Central memory CD4-positive, alpha-beta T cell (primary cell): Measurements from ENCODE around the gene C1D.
A peak's percentile ranks its signal among the peaks of the same experiment; 100 is the strongest.
"Not testable (repeated sequence)": the region's sequence is repeated elsewhere in the genome, so short reads cannot be mapped to it uniquely, and the experiment has no call there.

Experiments
- DNase-seq: peaks from one replicate; pipeline ENCODE4 v3.0.0; 2022
- total RNA-seq, 3 experiments: gene quantifications; one replicate each; lab custom pipeline; 2026; lab: John Stamatoyannopoulos, UW

Gene C1D
- 14.3 to 32.7 (median 19.2) reads per million in 3 experiments for total RNA-seq

- peak; percentile 88 for DNase-seq
These were observed at the start of gene C1D for GRCh38 chr2:68062680-68063387. TSS of gene C1D (minus strand) at chr2:68063004. CDS start at chr2:68047310, 15,694 bp downstream.

- DNase-seq: no peak
These were observed 47.3 kb upstream of the C1D start for GRCh38 chr2:68110102-68110501.

- no peak for DNase-seq
These were observed 45.3 kb upstream of the C1D start for GRCh38 chr2:68108120-68108519.

DNA sequence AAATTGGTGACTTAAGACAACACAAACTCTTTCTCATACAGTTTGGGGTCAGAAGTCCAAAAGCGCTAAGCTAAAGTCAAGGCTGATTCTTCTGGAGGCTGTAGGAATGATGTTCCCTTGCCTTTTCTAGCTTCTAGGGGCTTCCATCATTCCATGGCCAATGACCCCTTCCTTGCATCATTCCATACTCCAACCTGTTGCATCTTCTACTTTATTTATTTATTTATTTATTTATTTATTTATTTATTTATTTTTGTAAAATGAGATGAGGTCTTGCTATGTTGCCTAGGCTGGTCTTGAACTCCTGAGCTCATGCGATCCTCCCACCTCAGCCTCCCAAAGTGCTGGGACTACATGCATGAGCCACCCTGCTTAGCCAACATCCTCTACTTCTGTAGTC, 44.7 kb upstream of the C1D start:
- DNase-seq: no peak

DNA sequence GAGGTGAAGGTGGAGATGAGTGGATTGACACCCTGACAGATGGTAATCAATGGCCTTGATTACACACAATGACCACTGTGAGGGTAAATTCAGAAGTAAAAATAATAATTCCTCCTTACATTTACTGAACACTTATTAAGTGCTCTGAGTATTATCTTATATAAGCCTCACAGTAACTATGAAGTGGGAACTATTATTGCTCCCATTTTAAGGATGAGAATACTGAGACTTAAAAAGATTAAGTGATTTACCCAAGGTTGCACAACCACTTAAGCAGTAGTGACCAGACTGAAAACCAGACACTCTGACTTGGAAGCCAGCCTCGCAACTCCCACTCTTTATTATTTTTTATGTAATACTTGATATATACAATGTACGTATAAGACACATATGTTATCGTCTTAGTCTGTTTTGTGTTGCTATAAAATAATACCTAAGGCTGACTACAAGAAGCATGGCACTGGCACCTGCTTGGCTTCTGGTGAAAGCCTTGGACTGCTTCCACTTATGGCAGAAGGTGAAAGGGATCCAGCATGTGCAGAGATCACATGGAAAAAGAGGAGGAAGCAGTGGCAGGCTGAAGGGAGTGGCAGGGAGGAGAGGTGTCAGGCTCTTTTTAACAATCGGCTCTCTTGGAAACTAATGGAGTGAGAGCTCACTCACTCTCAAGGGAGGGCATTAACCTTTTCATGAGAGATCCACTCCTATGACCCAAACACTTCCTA, 41.5 kb upstream of the C1D start:
- DNase-seq: no peak

DNA sequence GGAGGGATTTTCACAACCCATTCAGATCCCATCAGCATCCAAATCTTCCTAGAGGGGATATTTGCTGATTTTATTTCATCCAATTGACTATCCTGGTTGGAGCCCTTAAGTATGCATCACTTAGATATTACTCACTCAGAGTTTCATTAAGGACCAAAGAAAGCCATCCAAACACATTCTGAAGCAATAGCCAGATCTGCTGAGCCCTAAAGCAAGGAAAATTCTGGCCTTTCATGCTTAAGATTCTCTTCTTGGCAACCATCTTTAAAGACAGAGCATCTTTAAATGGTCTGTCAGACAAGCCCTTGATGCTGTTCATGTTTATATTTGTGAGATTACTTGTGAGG, 40.9 kb upstream of the C1D start:
- DNase-seq: no peak

- no peak for DNase-seq
These were observed 40.4 kb upstream of the C1D start for GRCh38 chr2:68103030-68103708.

DNA sequence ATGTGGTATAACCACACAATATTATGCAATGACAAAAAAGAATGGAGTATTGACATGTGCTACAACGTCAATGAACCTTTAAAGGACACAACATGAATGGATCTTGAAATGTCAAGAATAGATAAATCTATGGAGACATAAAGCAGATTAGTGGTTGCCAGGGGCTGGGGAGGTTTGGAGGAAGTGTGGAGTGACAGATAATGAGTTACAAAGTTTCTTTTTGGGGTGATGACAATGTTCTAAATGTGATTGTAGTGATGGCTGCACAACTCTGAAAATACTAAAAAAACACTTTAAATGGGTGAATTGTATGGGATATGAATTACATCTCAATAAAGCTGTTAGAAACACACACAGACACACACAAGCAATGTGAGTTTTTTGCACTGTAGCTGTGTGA, 37.4 kb upstream of the C1D start:
- DNase-seq: no peak

GRCh38 chr2:68099260-68099659, 36.5 kb upstream of the C1D start:
- DNase-seq: no peak

DNA sequence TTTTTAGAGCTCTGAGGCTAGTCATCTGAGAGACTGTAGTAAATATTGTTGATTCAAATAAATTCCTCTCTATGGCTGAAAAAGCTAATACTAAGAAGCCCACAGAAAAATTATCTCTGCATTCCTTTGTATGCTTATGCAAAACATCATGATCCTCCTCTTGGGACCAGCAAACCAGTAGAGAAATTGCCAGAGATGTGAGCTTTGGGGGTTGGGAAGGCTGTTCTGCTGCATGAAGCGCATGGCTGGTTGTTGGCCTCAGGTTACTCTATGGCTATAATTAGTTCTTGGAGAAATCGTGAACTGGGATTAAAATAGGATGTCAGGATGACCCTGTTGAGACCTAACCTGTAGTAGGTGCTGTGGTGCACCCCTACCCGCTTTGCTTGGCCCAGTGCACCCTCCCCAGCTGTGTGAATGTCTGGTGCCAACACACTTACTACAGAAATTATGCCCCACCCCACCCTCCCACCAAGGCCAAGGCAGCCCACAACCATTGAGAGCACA, 35.5 kb upstream of the C1D start:
- DNase-seq: no peak

GRCh38 chr2:68094111-68094510, 31.3 kb upstream of the C1D start:
- no peak for DNase-seq

GRCh38 chr2:68093634-68094033, 30.8 kb upstream of the C1D start:
- DNase-seq: no peak

DNA sequence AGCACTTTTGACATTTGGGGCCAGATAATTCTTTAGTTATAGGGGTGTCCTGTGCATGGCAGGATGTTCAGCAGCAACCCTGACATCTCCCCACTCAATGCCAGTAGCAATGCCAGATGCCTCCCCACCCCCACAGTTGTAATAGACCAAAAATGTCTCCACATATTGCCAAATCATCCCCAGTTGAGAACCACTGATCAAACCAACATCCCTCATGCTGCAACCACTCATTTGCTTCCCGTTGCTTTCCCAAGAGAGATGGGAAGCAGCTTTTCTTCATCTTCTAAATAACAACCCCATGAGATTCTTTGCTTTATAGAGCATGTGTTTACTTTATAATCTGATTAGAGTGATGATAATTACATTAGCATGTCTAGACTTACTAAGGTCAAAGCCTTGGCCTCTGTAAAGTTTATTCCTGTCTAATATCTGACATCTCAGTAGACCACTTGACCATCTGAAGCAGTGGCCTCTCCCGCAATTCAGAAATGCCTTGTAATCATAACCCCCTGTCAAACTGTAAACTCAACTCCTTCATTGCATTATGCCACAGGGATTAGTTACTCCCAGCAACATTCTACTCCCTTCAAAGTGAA, 28.7 kb upstream of the C1D start:
- no peak for DNase-seq

DNA sequence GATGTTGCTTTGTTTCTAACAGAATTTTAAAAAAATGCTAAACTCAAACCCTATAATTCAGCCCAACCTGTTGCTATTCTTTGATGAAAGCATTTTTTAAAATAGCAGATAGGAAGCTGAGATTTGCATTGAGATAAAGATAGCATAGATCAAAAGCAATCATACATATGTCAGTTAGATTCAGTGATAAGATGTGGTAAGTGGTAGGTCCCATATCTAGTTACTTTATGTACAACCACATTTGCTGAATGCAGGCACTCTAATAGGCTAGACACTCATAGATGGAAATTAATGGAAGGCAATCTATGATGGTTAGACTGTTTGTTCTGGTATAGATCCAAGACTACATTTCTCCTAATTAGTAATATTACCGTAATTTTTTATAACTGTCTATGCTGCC, 27.2 kb upstream of the C1D start:
- DNase-seq: peak; percentile 36

DNA sequence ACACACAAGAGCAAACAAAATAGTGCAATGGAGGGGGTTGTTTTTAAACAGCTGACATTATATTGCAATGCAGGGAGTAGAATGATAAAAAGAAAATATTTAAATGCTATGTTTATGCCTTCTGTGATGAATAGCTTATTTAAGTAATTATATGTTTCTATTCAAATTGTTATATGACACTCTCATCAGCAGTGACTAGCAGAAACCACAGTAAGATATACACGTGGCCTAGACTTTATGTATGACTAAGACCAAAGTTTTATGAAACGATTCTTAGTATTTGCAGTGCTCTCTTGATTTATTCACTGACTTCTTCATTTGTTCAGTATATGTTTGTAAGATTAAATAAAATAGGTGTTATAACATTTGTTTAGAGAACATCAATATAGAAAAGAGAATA, 26.1 kb upstream of the C1D start:
- DNase-seq: no peak

- DNase-seq: no peak
These were observed 23.4 kb upstream of the C1D start for GRCh38 chr2:68086166-68086565.

GRCh38 chr2:68083346-68083745, 20.5 kb upstream of the C1D start:
- no peak for DNase-seq

DNA sequence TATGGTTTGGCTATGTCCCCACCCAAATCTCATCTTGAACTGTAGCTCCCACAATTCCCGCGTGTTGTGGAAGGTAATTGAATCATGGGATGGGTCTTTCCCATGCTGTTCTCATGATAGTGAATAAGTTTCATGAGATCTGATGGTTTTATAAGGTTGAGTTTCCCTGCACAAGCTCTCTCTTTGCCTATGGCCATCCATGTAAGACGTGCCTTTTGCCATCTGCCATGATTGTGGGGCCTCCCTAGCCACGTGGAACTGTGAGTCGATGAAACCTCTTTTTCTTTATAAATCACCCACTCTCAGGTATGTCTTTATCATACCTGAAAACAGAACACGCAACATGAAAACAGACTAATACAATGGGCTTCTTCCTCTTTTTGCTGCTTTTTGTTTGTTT, 11.2 kb upstream of the C1D start:
- DNase-seq: no peak

DNA sequence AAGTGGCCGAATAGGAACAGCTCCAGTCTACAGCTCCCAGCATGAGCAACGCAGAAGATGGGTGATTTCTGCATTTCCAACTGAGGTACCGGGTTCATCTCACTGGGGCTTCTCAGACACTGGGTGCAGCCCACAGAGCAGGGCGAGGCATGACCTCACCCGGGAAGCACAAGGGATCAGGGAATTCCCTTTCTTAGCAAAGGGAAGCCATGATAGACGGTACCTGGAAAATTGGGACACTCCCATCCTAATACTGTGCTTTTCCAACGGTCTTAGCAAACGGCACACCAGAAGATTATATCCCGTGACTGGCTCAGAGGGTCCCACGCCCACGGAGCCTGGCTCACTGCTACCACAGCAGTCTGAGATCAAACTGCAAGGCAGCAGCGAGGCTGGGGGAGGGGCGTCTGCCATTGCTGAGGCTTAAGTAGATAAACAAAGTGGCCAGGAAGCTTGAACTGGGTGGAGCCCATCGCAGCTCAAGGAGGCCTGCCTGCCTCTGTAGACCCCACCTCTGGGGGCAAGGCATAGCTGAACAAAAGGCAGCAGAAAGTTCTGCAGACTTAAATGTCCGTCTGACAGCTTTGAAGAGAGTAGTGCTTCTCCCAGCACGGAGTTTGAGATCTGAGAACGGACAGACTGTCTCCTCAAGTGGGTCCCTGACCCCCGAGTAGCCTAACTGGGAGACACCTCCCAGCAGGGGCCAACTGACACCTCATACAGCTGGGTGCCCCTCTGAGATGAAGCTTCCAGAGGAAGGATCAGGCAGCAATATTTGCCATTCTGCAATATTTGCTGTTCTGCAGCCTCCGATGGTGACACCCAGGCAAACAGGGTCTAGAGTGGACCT, 1.2 kb upstream of the C1D start:
- not testable (repeated sequence) for DNase-seq

- no peak for DNase-seq
These were observed 2.2 kb downstream of the C1D start for GRCh38 chr2:68060652-68061051.

- DNase-seq: no peak
These were observed 2.8 kb downstream of the C1D start for GRCh38 chr2:68059784-68060525.
